ENCODE results near the gene ENOX1. TPM values are rescaled to one million over a fixed set of nuclear protein-coding genes. Genes with fewer than 3 reads are reported as not detected.

ENOX1 gene
- total RNA-seq, 4 donors from 2014 or later, result 3.6 to 18.7 (median 5.7) TPM

GRCh38 chr13:43728421-43728820 is 58.4 kb downstream of the ENOX1 start:
- H3K4me3 ChIP-seq, result no peak overlapping the region
- DNase-seq, result no peak
- H3K27ac ChIP-seq, result no peak overlapping the region
- H3K36me3 ChIP-seq, result no peaks in the 10 kb centered on the region
- no peak for TF ChIP-seq POLR2A (IDR thresholded peaks at IDR 0.05)
- TF ChIP-seq, protein P1, sequence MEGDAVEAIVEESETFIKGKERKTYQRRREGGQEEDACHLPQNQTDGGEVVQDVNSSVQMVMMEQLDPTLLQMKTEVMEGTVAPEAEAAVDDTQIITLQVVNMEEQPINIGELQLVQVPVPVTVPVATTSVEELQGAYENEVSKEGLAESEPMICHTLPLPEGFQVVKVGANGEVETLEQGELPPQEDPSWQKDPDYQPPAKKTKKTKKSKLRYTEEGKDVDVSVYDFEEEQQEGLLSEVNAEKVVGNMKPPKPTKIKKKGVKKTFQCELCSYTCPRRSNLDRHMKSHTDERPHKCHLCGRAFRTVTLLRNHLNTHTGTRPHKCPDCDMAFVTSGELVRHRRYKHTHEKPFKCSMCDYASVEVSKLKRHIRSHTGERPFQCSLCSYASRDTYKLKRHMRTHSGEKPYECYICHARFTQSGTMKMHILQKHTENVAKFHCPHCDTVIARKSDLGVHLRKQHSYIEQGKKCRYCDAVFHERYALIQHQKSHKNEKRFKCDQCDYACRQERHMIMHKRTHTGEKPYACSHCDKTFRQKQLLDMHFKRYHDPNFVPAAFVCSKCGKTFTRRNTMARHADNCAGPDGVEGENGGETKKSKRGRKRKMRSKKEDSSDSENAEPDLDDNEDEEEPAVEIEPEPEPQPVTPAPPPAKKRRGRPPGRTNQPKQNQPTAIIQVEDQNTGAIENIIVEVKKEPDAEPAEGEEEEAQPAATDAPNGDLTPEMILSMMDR (IDR thresholded peaks at IDR 0.05), result no peak
- H3K9me3 ChIP-seq, result no peaks in the 10 kb centered on the region
- H3K4me1 ChIP-seq, result peaks cover 0 to 3% of the 10 kb centered on the region in 2 donors
- no peaks in the 10 kb centered on the region for H3K27me3 ChIP-seq
- intact Hi-C loops (cut with DNase I; ENCODE audit: low total_unique reads), result no loop called here

DNA sequence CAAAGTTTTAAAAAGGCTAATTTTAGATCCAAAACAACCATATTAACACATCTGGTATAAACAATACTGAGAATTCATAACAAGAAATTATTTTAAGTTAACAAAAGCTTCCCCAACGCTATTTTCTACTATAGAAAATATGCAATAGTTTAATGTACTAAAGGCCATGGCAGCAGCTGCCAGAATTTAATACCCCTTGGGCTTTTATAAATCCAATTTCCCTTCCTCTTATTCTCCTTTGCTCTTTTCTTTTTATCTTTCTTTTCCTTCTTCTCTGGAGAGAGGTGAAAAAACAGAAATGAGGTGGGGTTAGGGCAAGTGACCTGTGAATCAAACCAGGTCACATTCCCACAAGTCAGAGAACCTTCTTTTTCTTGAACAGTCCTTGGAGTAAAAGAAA is 58.9 kb downstream of the ENOX1 start:
- no peak overlapping the region for H3K27ac ChIP-seq
- intact Hi-C loops (cut with DNase I; ENCODE audit: low total_unique reads), result no loop called here
- no peak for TF ChIP-seq POLR2A (IDR thresholded peaks at IDR 0.05)
- TF ChIP-seq, protein P1 (IDR thresholded peaks at IDR 0.05), result no peak
- no peak overlapping the region for H3K4me3 ChIP-seq
- H3K36me3 ChIP-seq, result no peaks in the 10 kb centered on the region
- DNase-seq, result no peak
- no peaks in the 10 kb centered on the region for H3K27me3 ChIP-seq
- no peaks in the 10 kb centered on the region for H3K9me3 ChIP-seq
- peaks cover 0 to 3% of the 10 kb centered on the region in 2 donors for H3K4me1 ChIP-seq

- no peaks in the 10 kb centered on the region for H3K36me3 ChIP-seq
- no peaks in the 10 kb centered on the region for H3K9me3 ChIP-seq
- TF ChIP-seq, protein P1 (IDR thresholded peaks at IDR 0.05), result no peak
- no peak for TF ChIP-seq POLR2A (IDR thresholded peaks at IDR 0.05)
- DNase-seq, result no peak
- no peak overlapping the region for H3K4me3 ChIP-seq
- H3K4me1 ChIP-seq, result peaks cover 0 to 3% of the 10 kb centered on the region in 2 donors
- no peak overlapping the region for H3K27ac ChIP-seq
- intact Hi-C loops (cut with DNase I; ENCODE audit: low total_unique reads), result no loop called here
- no peaks in the 10 kb centered on the region for H3K27me3 ChIP-seq
Observed at GRCh38 chr13:43725460-43725859, 61.3 kb downstream of the ENOX1 start.

- Histone ChIP-seq H3K36me3 (no peaks in the 10 kb centered on the region), H3K27me3 (no peaks in the 10 kb centered on the region), H3K27ac (no peak overlapping the region), H3K4me3 (no peak overlapping the region), H3K4me1 (peaks cover 0 to 3% of the 10 kb centered on the region in 2 donors), H3K9me3 (no peaks in the 10 kb centered on the region)
- TF ChIP-seq POLR2A (IDR thresholded peaks at IDR 0.05), result no peak
- TF ChIP-seq, protein P1 (IDR thresholded peaks at IDR 0.05), result no peak
- intact Hi-C loops (cut with DNase I; ENCODE audit: low total_unique reads), result no loop called here
- no peak for DNase-seq
Observed at GRCh38 chr13:43720780-43721397, 65.9 kb downstream of the ENOX1 start.

DNA sequence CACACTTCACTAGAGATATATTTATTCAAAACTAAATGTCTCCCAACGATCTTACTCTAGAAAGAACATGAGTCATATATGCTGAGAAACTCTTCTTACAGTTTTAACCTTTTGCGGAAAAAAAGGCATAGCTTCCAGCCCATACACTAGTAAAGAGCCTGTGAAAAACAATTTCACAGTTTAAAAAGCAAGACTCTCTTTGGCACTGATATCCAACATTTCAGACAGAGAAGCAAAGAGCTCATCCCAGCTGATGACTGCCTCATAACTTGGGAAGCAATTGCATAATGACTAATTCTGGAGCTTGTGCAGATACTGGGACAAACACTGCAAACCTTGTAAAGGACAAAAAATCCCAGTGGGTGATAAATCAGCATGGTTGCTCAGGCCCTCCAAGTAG is 88.0 kb downstream of the ENOX1 start:
- no peak for DNase-seq
- Histone ChIP-seq H3K27me3 (no peaks in the 10 kb centered on the region), H3K4me1 (no peaks in the 10 kb centered on the region), H3K9me3 (no peaks in the 10 kb centered on the region), H3K4me3 (no peak overlapping the region), H3K36me3 (no peaks in the 10 kb centered on the region), H3K27ac (peak overlapping the region in 1 of 2 donors; percentile 2)
- intact Hi-C loops (cut with DNase I; ENCODE audit: low total_unique reads), result no loop called here
- TF ChIP-seq, protein P1 (IDR thresholded peaks at IDR 0.05), result no peak
- TF ChIP-seq POLR2A (IDR thresholded peaks at IDR 0.05), result no peak
